Stimulated activated CD8-positive, alpha-beta memory T cell treated with anti-CD3 and anti-CD28 coated beads, Interleukin-7, amount 100 ng/mL, for 4 hours (primary cell): ENCODE results near the gene GPR157.

Source experiments
- DNase-seq, 2 donors: peaks; one replicate each; pipeline ENCODE4 v3.0.0-alpha.2; 2020; ENCODE audit warnings: low read depth in 2 of 2

Gene GPR157

DNA sequence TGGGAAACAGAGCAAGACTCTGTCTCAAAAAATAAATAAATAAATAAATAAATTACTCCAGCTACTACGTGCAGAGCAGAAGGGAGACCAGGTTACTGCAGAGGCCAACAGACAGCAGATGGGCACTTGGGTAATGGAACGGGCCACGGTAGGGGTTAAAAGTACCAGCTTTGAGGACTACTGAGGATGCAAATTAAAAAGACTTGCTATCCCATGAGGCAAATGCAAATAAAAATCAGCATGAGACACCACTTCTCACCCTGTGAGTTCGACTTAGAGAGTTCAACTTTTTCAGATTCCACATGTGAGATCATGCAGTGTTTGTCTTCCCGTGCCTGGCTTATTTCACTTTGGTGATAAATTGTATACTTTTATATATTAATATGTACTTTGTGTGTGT, 66.1 kb downstream of the GPR157 start:
- no peak for DNase-seq

DNA sequence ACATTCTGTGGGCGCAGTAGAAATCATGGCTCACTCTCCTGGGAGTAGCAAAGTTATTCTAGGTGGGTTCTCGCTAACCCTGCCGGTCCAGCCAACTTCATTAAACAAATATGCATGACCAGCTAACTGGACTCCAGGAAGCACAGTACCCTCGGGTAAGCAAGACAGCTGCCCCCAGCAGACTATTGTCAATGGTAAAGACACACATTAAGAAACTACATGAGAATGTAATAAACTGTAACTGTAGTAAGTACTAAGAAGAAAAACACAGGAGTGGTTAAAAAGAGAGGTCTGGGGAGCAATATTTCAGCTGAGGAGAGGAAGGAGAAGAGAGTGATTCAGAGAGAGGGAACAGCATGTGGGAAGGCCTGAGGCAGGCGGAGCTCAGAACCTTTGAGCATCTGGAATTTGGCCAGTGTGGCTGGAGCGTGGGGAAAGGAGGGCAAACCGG, 66.9 kb downstream of the GPR157 start:
- DNase-seq = no peak

DNA sequence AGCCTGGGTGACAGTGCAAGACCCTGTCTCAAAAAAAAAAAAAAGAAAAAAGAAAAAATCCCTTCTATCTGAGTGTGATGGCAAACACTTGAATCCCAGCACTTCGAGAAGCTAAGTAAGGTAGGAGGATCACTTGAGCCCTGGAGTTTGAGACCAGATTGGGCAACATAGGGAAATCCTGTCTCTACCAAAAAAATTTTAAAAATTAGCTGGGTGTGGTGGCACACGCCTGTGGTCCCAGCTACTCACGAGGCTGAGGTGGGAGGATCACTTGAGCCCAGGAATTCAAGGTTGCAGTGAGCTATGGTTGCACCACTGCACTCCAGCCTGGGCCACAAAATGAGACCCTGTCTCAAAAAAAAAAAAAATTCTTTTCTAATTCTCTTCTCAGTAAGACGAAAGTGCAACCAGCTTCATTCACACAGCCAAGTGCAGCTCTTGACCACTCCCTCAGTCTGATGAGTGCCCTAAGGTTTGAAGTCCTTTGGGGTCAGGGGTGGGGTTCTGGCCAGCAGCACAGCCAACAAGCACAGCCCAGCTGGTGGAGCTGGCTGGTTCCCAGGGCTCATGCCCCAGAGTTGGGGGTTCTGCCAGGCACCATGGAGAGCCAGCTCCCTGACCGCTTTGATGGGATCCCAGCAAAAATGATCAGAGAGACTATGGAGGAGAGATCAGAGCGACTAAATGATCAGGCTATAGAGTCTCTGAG, 67.5 kb downstream of the GPR157 start:
- no peak for DNase-seq

DNA sequence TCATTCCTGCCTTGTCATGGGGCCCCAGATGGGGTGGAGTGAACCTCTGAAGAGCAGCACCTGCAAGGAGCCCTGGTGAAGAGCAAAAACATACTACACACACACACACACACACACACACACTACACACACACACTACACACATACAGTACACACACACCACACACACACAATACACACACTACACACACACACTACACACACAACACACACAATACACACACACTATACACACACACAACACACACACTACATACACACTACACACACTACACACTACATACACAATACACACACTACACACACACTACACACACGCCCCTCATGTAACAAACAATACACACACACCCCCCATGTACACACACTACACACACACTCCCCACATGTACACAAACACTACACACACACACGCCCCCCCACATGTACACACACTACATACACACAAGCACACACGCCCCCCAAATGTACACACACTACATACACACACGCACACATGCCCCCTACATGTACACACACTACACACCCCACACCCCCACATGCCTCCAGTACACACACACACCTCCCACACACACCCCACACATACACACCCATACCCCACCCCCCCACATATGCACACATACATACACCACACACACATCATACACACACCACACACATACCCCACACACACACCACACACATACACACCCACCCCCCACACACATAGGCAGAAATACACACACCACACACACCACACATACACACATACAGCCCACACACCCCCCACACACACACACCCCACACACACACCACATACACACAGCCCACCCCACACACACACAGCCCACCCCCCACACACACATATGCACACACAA, 68.8 kb downstream of the GPR157 start:
- no peak for DNase-seq

DNA sequence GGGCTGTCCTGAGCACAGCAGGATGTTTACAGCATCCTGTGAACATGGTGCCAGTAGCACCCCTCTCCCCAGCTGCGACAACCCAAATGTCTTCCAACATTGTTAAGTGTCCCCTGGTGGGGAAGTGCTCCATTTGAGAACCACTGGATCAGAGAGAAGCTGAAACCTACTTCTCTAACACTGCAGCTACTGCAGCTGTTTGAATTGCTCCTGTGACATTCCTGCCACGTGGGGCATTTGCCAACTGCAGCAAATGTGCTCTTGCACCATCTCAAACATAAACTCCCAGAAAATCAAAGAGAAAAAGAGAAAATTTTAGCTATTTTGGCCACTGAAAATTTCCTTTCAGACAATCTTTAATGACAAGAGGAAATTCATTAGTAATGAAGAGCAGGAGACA, 70.4 kb downstream of the GPR157 start:
- no peak for DNase-seq

DNA sequence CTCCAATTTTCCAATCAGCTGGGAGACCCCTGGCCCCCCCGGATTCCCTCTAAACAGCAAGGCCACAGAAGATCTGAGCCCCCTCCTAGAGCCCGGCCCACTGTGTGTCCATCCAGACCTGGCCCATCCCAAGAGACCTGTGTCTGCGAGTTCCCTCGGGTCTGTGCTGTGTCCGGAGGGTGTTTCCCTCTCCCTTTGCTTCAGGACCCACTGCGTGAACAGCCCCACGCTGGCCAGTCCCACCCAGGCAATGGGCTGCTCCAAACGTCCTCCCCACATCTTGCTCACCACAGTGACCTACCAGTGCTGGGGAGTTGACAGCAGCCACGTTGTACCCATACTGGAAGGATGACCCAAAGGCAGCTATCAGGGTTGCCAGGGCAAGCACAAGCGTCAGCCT, 71.1 kb downstream of the GPR157 start:
- no peak for DNase-seq

- no peak for DNase-seq
Measured at GRCh38 chr1:9052272-9053049, 76.4 kb downstream of the GPR157 start.

GRCh38 chr1:9051379-9051778, 77.5 kb downstream of the GPR157 start:
- DNase-seq = no peak

DNA sequence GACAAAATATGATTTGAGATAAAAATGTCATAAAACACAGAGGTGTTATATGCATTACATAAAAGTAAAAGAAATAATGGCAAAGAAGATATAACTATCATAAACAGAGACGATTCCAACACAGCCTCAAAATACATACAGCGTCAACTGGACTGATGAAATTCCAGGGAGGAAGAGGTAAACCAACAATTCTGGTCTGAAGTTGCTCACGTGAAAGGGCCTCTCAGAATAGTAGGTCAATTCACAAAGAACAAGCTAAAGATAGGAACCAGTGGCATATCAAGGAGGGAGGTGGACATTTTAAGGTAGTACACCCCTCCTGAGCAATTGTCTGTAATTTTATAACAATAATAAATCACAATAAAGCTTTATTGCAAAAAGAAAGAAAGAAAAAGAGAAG, 78.1 kb downstream of the GPR157 start:
- no peak for DNase-seq
